H1 (cell line): ENCODE measurements around the gene ZNF281. TPM values are rescaled to one million over a fixed set of nuclear protein-coding genes. Genes with fewer than 3 reads are reported as not detected.

ENCODE experiments used
- CTCF ChIA-PET: fragments of 300-600 bp; sonication (Branson Sonifier 250); formaldehyde crosslinking; loops from one replicate; lab custom pipeline; 2021; ENCODE audit not compliant: partially characterized antibody; lab: Charles Lee
- POLR2A ChIA-PET: fragments of 300-600 bp; sonication (Branson Sonifier 250); formaldehyde crosslinking; loops from one replicate; lab custom pipeline; 2021; ENCODE audit warnings: inconsistent platforms; ENCODE audit not compliant: partially characterized antibody; lab: Charles Lee
- DNase-seq, 2 experiments: peaks; one replicate each; pipeline versions ENCODE4 v3.0.0 to v3.0.0-alpha.2; 2010 to 2022; ENCODE audit warnings: low spot score in 2 of 2, low read depth in 1 of 2, mixed read lengths in 1 of 2
- FAIRE-seq: peaks from 2 replicates; lab custom pipeline; 2011; peaks lifted over from hg19 to GRCh38; lab: Jason Lieb, UNC
- H2AFZ ChIP-seq: 2 replicates; pipeline ENCODE4 v1.8.1; 2012; ENCODE audit warnings: low read length, inconsistent platforms
- H2AK5ac ChIP-seq: 2 replicates; pipeline ENCODE4 v1.6.1; 2013; ENCODE audit warnings: low read depth, low read length
- H2BK120ac ChIP-seq: replicated peaks from 2 replicates; pipeline ENCODE3; 2013; ENCODE audit warnings: low read depth, low read length, inconsistent platforms
- H2BK12ac ChIP-seq: 2 replicates; pipeline ENCODE4 v1.6.1; 2013; ENCODE audit warnings: low read depth, low read length
- H2BK15ac ChIP-seq: 2 replicates; pipeline ENCODE4 v1.6.1; 2013; ENCODE audit warnings: low read length
- H2BK20ac ChIP-seq: 2 replicates; pipeline ENCODE4 v1.6.1; 2013; ENCODE audit warnings: low read length
- H2BK5ac ChIP-seq: 2 replicates; pipeline ENCODE4 v1.6.1; 2013; ENCODE audit warnings: low read depth, low read length
- H3K14ac ChIP-seq: 2 replicates; pipeline ENCODE4 v1.6.1; 2013; ENCODE audit warnings: inconsistent platforms; ENCODE audit not compliant: insufficient read length
- H3K18ac ChIP-seq: 2 replicates; pipeline ENCODE4 v1.6.1; 2013; ENCODE audit warnings: low read length; ENCODE audit errors: extremely low read depth
- H3K23ac ChIP-seq: 2 replicates; pipeline ENCODE4 v1.6.1; 2013; ENCODE audit warnings: inconsistent platforms; ENCODE audit not compliant: insufficient read length
- H3K23me2 ChIP-seq: 2 replicates; pipeline ENCODE4 v1.6.1; 2013; ENCODE audit warnings: low read depth, low read length
- H3K27ac ChIP-seq: 2 replicates; pipeline ENCODE4 v1.6.1; 2011; ENCODE audit warnings: low read depth, low read length, inconsistent platforms
- H3K27me3 ChIP-seq, 4 experiments: replicated peaks in 1 of 4; 1 replicate in 1 of 4; 2 replicates in 3 of 4; pipeline versions ENCODE4 v1.6.1 to v1.8.1; 2011 to 2013; ENCODE audit warnings: low read length in 3 of 4, mild to moderate bottlenecking in 3 of 4, inconsistent platforms in 2 of 4, mixed read lengths in 2 of 4, moderate library complexity in 1 of 4; ENCODE audit not compliant: control insufficient read depth in 3 of 4, insufficient read depth in 3 of 4; ENCODE audit errors: extremely low read depth in 1 of 4
- H3K36me3 ChIP-seq, 4 experiments: 2 replicates each; pipeline versions ENCODE4 v1.6.1 to v1.8.1; 2011 to 2013; ENCODE audit warnings: mild to moderate bottlenecking in 4 of 4, low read length in 3 of 4, moderate library complexity in 2 of 4, control low read depth in 1 of 4, inconsistent platforms in 1 of 4; ENCODE audit not compliant: insufficient read depth in 4 of 4, control insufficient read depth in 2 of 4
- H3K4ac ChIP-seq: replicated peaks from 2 replicates; pipeline ENCODE3; 2013; ENCODE audit warnings: low read length, low read depth, mixed read lengths, inconsistent platforms; ENCODE audit not compliant: insufficient read length
- H3K4me1 ChIP-seq, 4 experiments: replicated peaks in 1 of 4; 1 replicate in 1 of 4; 2 replicates in 3 of 4; pipeline versions ENCODE4 v1.6.1 to v1.8.1; 2011 to 2013; ENCODE audit warnings: low read length in 3 of 4, inconsistent platforms in 2 of 4, mixed read lengths in 1 of 4; ENCODE audit not compliant: insufficient read depth in 4 of 4, control insufficient read depth in 3 of 4
- H3K4me2 ChIP-seq, 2 experiments: 2 replicates each; pipeline versions ENCODE4 v1.6.1 to v1.8.1; 2011 to 2013; ENCODE audit warnings: low read depth in 2 of 2, low read length in 2 of 2, control low read depth in 1 of 2, inconsistent platforms in 1 of 2, mild to moderate bottlenecking in 1 of 2; ENCODE audit not compliant: insufficient read depth in 1 of 2
- H3K4me3 ChIP-seq, 4 experiments: fragments of 200-600, 300-600 bp in 1 of 4; sonication (generic), shearing (Covaris generic), sonication (Bioruptor Twin) in 1 of 4; 2 replicates each; pipeline versions ENCODE4 v1.5.1 to v1.8.1; 2011 to 2016; ENCODE audit warnings: low read length in 4 of 4, low read depth in 3 of 4, control low read depth in 2 of 4, inconsistent platforms in 2 of 4, mild to moderate bottlenecking in 2 of 4, mixed read lengths in 1 of 4, moderate library complexity in 1 of 4; ENCODE audit not compliant: insufficient read depth in 2 of 4; ENCODE audit errors: extremely low read depth in 1 of 4
- H3K56ac ChIP-seq: replicated peaks from 2 replicates; pipeline ENCODE3; 2013; ENCODE audit warnings: low read depth, mild to moderate bottlenecking, mixed read lengths, low read length, inconsistent platforms; ENCODE audit not compliant: insufficient read length
- H3K79me1 ChIP-seq: 2 replicates; pipeline ENCODE4 v1.6.1; 2013; ENCODE audit warnings: low read depth, low read length, control low read depth
- H3K79me2 ChIP-seq, 2 experiments: 2 replicates each; pipeline versions ENCODE4 v1.6.1 to v1.8.1; 2012 to 2013; ENCODE audit warnings: low read length in 2 of 2, mild to moderate bottlenecking in 2 of 2, inconsistent platforms in 1 of 2; ENCODE audit not compliant: insufficient read depth in 2 of 2, control insufficient read depth in 1 of 2
- H3K9ac ChIP-seq, 4 experiments: replicated peaks in 1 of 4; 1 replicate in 1 of 4; 2 replicates in 3 of 4; pipeline versions ENCODE4 v1.6.1 to v1.8.1; 2011 to 2013; ENCODE audit warnings: low read depth in 3 of 4, low read length in 3 of 4, control low read depth in 2 of 4, mild to moderate bottlenecking in 2 of 4, moderate library complexity in 2 of 4, inconsistent platforms in 1 of 4; ENCODE audit errors: extremely low read depth in 1 of 4
- H3K9me3 ChIP-seq, 2 experiments: 2 replicates each; pipeline versions ENCODE4 v1.6.1 to v1.8.1; 2012 to 2013; ENCODE audit warnings: mild to moderate bottlenecking in 2 of 2, moderate library complexity in 2 of 2, control low read depth in 1 of 2, inconsistent platforms in 1 of 2, low read depth in 1 of 2, low read length in 1 of 2, mixed read lengths in 1 of 2; ENCODE audit not compliant: insufficient read depth in 2 of 2
- H4K20me1 ChIP-seq, 2 experiments: replicated peaks in 1 of 2; 2 replicates each; pipeline versions ENCODE3 to v1.8.1; 2011 to 2013; ENCODE audit warnings: inconsistent platforms in 2 of 2, low read length in 2 of 2, mild to moderate bottlenecking in 1 of 2; ENCODE audit not compliant: insufficient read depth in 2 of 2, control insufficient read depth in 1 of 2
- H4K5ac ChIP-seq: 2 replicates; pipeline ENCODE4 v1.6.1; 2013; ENCODE audit warnings: low read length, low read depth, mixed read lengths, inconsistent platforms; ENCODE audit not compliant: insufficient read length
- H4K8ac ChIP-seq: 2 replicates; pipeline ENCODE4 v1.8.0; 2013; ENCODE audit warnings: mild to moderate bottlenecking, moderate library complexity, low read length, inconsistent platforms; ENCODE audit not compliant: insufficient read depth; ENCODE audit errors: extremely low read depth
- H4K91ac ChIP-seq: replicated peaks from 2 replicates; pipeline ENCODE3; 2013; ENCODE audit warnings: low read length, mixed read lengths, inconsistent platforms; ENCODE audit not compliant: insufficient read length
- BCL11A ChIP-seq, 2 experiments: IDR thresholded peaks; one replicate each; pipeline ENCODE4 v1.6.1; 2011; ENCODE audit warnings: low read depth in 2 of 2, low read length in 2 of 2, mild to moderate bottlenecking in 2 of 2
- CEBPB ChIP-seq: IDR thresholded peaks from 2 replicates; pipeline ENCODE4 v1.6.1; 2012; ENCODE audit warnings: low read depth, low read length
- CHD2 ChIP-seq: IDR thresholded peaks from 2 replicates; pipeline ENCODE4 v1.6.1; 2012; ENCODE audit warnings: low read length, improper control_type of control experiment
- EP300 ChIP-seq, 2 experiments: IDR thresholded peaks; 1 replicate in 1 of 2; 2 replicates in 1 of 2; pipeline ENCODE4 v1.6.1; 2011 to 2012; ENCODE audit warnings: low read depth in 2 of 2, low read length in 2 of 2, mild to moderate bottlenecking in 2 of 2, borderline replicate concordance in 1 of 2, inconsistent platforms in 1 of 2, moderate library complexity in 1 of 2
- EZH2 ChIP-seq: fragments of 200-600 bp; sonication (generic); IDR thresholded peaks from 2 replicates; pipeline ENCODE4 v1.7.1; 2012; ENCODE audit warnings: low read depth, mild to moderate bottlenecking, moderate library complexity, low read length, inconsistent platforms; ENCODE audit not compliant: severe bottlenecking
- POLR2AphosphoS5 ChIP-seq: IDR thresholded peaks from 2 replicates; pipeline ENCODE4 v1.6.1; 2011; ENCODE audit warnings: low read depth, low read length
- RFX5 ChIP-seq: IDR thresholded peaks from 2 replicates; pipeline ENCODE4 v1.6.1; 2011; ENCODE audit warnings: low read depth, low read length, improper control_type of control experiment, borderline replicate concordance
- RXRA ChIP-seq: IDR thresholded peaks from 2 replicates; pipeline ENCODE4 v1.6.1; 2011; ENCODE audit warnings: low read depth, mild to moderate bottlenecking, low read length, moderate library complexity; ENCODE audit not compliant: insufficient read depth
- SP1 ChIP-seq: IDR thresholded peaks from 2 replicates; pipeline ENCODE4 v1.6.1; 2011; ENCODE audit warnings: low read depth, low read length
- TEAD4 ChIP-seq: IDR thresholded peaks from 2 replicates; pipeline ENCODE4 v1.6.1; 2012; ENCODE audit warnings: low read depth, low read length, inconsistent platforms, mixed read lengths
- WGBS, 2 experiments: shearing (Covaris generic) in 1 of 2; methylation state at CpG; one replicate each; pipeline versions ENCODE4 v1.1.6 to v1.1.7; 2013 to 2015; ENCODE audit warnings: low lambda C conversion rate in 2 of 2, mixed read lengths in 2 of 2, inconsistent platforms in 1 of 2, low coverage in 1 of 2, missing lambda C conversion rate in 1 of 2; ENCODE audit not compliant: insufficient replicate concordance in 2 of 2, insufficient coverage in 1 of 2, insufficient read length in 1 of 2; ENCODE audit errors: extremely low coverage in 1 of 2, missing lambda C conversion rate in 1 of 2; 5-methylcytosine and 5-hydroxymethylcytosine counted together
- polyA plus RNA-seq, 7 experiments: library from polyadenylated mRNA; depleted of rRNA in 3 of 7; stranded (reverse) in 5 of 7; unstranded in 2 of 7; fragments of >200 nt in 5 of 7; fragments of 200-250 nt in 2 of 7; gene quantifications; 1 replicate in 5 of 7; 2 replicates in 1 of 7; 4 replicates in 1 of 7; pipeline versions ENCODE4 v1.2.1 to v1.2.3, GENCODE V29; 2011 to 2013; ENCODE audit warnings: missing spikeins in 2 of 7, mixed read lengths in 2 of 7
- total RNA-seq: library from RNA; stranded (reverse); fragmentation: NEBNext Ultra II Directional; extraction: Animal tissue kit (Norgen Biotek cat#: 25700); gene quantifications from 2 replicates; pipeline ENCODE4 v1.2.1, GENCODE V29; 2021
- TF ChIP-seq, protein P1 (sequence below), 3 experiments: IDR thresholded peaks; 1 replicate in 2 of 3; 2 replicates in 1 of 3; pipeline versions ENCODE4 v1.5.1 to v1.6.1; 2011; ENCODE audit warnings: low read length in 3 of 3, mild to moderate bottlenecking in 3 of 3, inconsistent platforms in 2 of 3, low read depth in 1 of 3, moderate library complexity in 1 of 3; ENCODE audit not compliant: insufficient read depth in 1 of 3; ENCODE audit errors: control extremely low read depth in 1 of 3

Gene ZNF281
- total and polyA plus RNA-seq, 2 of the 8 experiments (the other 6 are each of a cell fraction or from before 2014, with no cell fraction given) = 19.5 to 61.4 TPM

DNA sequence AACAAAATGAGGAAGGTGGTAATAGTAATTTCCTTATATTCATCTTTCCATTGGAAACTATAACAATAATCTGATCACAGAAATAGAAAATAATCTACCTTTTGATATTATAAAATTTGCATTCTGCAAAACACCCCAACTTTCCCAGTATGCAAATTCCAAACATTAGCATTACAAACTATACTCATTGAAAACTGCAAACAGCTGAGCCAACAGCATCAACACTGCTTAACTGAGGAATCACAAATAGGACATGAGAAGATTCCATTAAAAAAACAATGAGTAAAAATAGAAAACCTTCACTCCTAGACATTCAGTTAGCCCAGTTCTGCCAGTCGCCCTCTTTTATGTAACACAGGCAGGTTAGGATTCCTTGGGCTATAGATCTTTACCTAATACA, 18.1 kb downstream of the ZNF281 start:
- H3K27ac ChIP-seq = peak overlapping the region; percentile 26; the same call in 1 of the 2 replicates
- peak overlapping the region; percentile 49 to 54 for H3K4me2 ChIP-seq
- TF ChIP-seq POLR2AphosphoS5 = no peak
- TF ChIP-seq, protein P1, sequence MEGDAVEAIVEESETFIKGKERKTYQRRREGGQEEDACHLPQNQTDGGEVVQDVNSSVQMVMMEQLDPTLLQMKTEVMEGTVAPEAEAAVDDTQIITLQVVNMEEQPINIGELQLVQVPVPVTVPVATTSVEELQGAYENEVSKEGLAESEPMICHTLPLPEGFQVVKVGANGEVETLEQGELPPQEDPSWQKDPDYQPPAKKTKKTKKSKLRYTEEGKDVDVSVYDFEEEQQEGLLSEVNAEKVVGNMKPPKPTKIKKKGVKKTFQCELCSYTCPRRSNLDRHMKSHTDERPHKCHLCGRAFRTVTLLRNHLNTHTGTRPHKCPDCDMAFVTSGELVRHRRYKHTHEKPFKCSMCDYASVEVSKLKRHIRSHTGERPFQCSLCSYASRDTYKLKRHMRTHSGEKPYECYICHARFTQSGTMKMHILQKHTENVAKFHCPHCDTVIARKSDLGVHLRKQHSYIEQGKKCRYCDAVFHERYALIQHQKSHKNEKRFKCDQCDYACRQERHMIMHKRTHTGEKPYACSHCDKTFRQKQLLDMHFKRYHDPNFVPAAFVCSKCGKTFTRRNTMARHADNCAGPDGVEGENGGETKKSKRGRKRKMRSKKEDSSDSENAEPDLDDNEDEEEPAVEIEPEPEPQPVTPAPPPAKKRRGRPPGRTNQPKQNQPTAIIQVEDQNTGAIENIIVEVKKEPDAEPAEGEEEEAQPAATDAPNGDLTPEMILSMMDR (IDR thresholded peaks at IDR 0.05; ENCODE audit: control extremely low read depth in 1 of 3, insufficient read depth in 1 of 3, low read depth in 1 of 3, low read length in 3 of 3) = no peak
- TF ChIP-seq EP300 (IDR thresholded peaks at IDR 0.05; ENCODE audit: borderline replicate concordance in 1 of 2, low read depth in 2 of 2, low read length in 2 of 2) = no peak
- TF ChIP-seq TEAD4 = no peak
- no peak for TF ChIP-seq RXRA
- no peak for TF ChIP-seq CHD2
- TF ChIP-seq RFX5 = no peak
- no peak for TF ChIP-seq EZH2
- no peak for TF ChIP-seq SP1
- no peak for TF ChIP-seq BCL11A (IDR thresholded peaks at IDR 0.05; ENCODE audit: low read depth in 2 of 2, low read length in 2 of 2)
- no peak for TF ChIP-seq CEBPB

More for the DNA sequence above, 18.1 kb downstream of the ZNF281 start:
- H2BK120ac ChIP-seq = peak overlapping the region; percentile 29
- no peaks in the 10 kb centered on the region for H3K27me3 ChIP-seq
- no peak overlapping the region; the same call in 1 of the 2 replicates for H2BK12ac ChIP-seq
- peak overlapping the region in 1 of 4 experiments; percentile 48; a peak in 2 of 7 replicates for H3K9ac ChIP-seq
- FAIRE-seq = no peak
- H2BK5ac ChIP-seq = peak overlapping the region; percentile 0; the same call in 1 of the 2 replicates
- no peak for DNase-seq
- H3K18ac ChIP-seq = peak overlapping the region; percentile 71; the same call in 1 of the 2 replicates
- H2AFZ ChIP-seq = no peak overlapping the region
- no peaks in the 10 kb centered on the region for H4K20me1 ChIP-seq
- CTCF ChIA-PET = interaction anchor here (0.9 to 2.1 kb wide), 2 partner anchors 9 to 112 kb away, joined by 3 to 5 read pairs; no protein-coding TSS in a partner anchor
- H3K23ac ChIP-seq = no peak overlapping the region
- H3K36me3 ChIP-seq = no peaks in the 10 kb centered on the region
- no peaks in the 10 kb centered on the region for H3K79me2 ChIP-seq
- H4K5ac ChIP-seq = peak overlapping the region; percentile 97
- no peaks in the 10 kb centered on the region for H3K9me3 ChIP-seq
- H2BK15ac ChIP-seq = no peak overlapping the region
- no peak overlapping the region for H3K14ac ChIP-seq
- peak overlapping the region in 1 of 4 experiments; percentile 37; a peak in 2 of 8 replicates for H3K4me3 ChIP-seq
- H3K56ac ChIP-seq = no peak overlapping the region
- POLR2A ChIA-PET = interaction anchor here (0.7 to 1.7 kb wide), 6 partner anchors 13 to 27 kb away, joined by 3 to 14 read pairs (median 7); partner anchors contain the start of gene ZNF281
- peak overlapping the region; percentile 63 for H3K4ac ChIP-seq
- peaks cover 10 to 25% (median 17%) of the 10 kb centered on the region in 4 experiments; a peak in 6 of 7 replicates for H3K4me1 ChIP-seq
- 5% methylated on average over 1 of the region's 1 CpG; no CpG with 5 or more reads in 1 of the 2 experiments for WGBS, 2 experiments
- peak overlapping the region; percentile 45 for H4K91ac ChIP-seq
- no peaks in the 10 kb centered on the region for H3K79me1 ChIP-seq
- H3K23me2 ChIP-seq = no peaks in the 10 kb centered on the region; the same call in 1 of the 2 replicates
- no peak overlapping the region for H2AK5ac ChIP-seq
- peak overlapping the region; percentile 52 for H2BK20ac ChIP-seq
- no peak overlapping the region for H4K8ac ChIP-seq
